NB4 (cell line): Measurements from ENCODE around the gene EXOSC7.

Experiments
- DNase-seq: peaks from one replicate; pipeline ENCODE4 v3.0.0; 2010; ENCODE audit warnings: low read depth
- H3K4me3 ChIP-seq: one replicate; pipeline ENCODE4 v1.5.1; 2011; ENCODE audit warnings: mild to moderate bottlenecking, low read depth, low read length, moderate library complexity
- CTCF ChIP-seq: IDR thresholded peaks from one replicate; pipeline ENCODE4 v1.5.1; 2012; ENCODE audit warnings: low read depth, low read length
- MYC ChIP-seq: IDR thresholded peaks from 2 replicates; pipeline ENCODE4 v1.6.1; 2011; ENCODE audit warnings: low read depth, low read length
- POLR2A ChIP-seq: IDR thresholded peaks from 2 replicates; pipeline ENCODE4 v1.6.1; 2011; ENCODE audit warnings: mild to moderate bottlenecking; ENCODE audit not compliant: insufficient read length; ENCODE audit errors: extremely low read depth
- TF ChIP-seq, protein P1 (sequence below): IDR thresholded peaks from 2 replicates; pipeline ENCODE4 v1.6.1; 2011; ENCODE audit warnings: low read depth, low read length

EXOSC7 gene

DNA sequence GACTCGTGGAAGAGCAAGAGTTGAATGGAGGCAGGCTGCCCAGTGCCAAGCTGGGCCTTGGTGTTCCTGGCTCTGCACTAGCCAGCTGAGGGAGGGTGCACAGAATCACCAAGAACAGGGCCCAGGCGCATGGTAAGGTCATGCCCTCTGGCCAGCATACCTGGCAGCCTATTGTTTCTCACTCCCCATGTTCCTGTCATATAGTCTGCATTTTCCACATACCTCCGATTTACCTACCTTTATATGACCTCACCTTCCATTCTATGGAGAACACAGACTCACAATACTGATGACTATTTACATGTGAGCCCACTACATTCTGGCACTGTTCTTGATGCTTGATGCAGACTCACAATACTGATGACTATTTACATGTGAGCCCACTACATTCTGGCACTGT, 55.5 kb downstream of the EXOSC7 start:
- TF ChIP-seq POLR2A: no peak
- TF ChIP-seq CTCF: no peak
- TF ChIP-seq, protein P1, sequence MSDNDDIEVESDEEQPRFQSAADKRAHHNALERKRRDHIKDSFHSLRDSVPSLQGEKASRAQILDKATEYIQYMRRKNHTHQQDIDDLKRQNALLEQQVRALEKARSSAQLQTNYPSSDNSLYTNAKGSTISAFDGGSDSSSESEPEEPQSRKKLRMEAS: no peak
- TF ChIP-seq MYC: no peak
- no peak overlapping the region for H3K4me3 ChIP-seq
- no peak for DNase-seq

- TF ChIP-seq, protein P1: no peak
- TF ChIP-seq POLR2A (no peak), CTCF (no peak), MYC (no peak)
- no peak for DNase-seq
- no peak overlapping the region for H3K4me3 ChIP-seq
Observed at GRCh38 chr3:45032113-45032512, 56.1 kb downstream of the EXOSC7 start.

- no peak overlapping the region for H3K4me3 ChIP-seq
- DNase-seq: no peak
- TF ChIP-seq MYC (no peak), POLR2A (no peak), CTCF (no peak)
- TF ChIP-seq, protein P1: no peak
Observed at GRCh38 chr3:45033791-45034190, 57.7 kb downstream of the EXOSC7 start.

DNA sequence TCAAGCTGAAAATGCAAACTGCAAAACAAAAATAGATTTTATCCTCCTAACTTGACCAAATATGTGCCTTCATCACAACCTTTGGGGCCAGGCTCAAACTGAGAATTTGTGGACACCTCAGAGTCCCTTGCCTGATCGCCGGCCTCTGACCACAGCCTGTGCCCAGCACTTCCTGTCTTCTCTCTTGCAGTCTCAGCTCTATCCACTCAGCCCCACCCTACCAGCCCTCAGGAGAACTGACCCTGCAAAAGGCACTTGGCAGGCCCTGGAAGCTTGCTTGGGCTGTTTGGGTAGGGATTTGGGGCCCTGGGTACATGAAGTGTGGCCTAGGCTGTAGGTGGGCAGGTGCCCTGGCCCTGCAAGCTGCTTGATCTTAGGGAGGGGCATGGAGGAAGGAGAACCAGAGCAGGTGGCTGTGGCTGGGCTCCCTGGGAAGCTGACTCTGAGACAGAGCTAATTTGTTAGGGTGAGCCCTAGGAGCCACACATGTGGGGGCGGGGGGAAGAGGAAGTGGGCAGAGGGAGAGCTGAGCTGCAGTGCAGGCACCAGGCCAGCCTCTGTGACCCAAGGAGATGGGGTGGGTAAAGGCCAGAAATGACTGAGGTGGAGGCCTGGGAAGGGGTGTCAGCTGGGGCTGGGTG, 58.7 kb downstream of the EXOSC7 start:
- H3K4me3 ChIP-seq: peak overlapping the region; percentile 14
- TF ChIP-seq MYC: peak; percentile 66
- TF ChIP-seq, protein P1: no peak; the same call in 1 of the 2 replicates
- peak; percentile 95 for DNase-seq

DNA sequence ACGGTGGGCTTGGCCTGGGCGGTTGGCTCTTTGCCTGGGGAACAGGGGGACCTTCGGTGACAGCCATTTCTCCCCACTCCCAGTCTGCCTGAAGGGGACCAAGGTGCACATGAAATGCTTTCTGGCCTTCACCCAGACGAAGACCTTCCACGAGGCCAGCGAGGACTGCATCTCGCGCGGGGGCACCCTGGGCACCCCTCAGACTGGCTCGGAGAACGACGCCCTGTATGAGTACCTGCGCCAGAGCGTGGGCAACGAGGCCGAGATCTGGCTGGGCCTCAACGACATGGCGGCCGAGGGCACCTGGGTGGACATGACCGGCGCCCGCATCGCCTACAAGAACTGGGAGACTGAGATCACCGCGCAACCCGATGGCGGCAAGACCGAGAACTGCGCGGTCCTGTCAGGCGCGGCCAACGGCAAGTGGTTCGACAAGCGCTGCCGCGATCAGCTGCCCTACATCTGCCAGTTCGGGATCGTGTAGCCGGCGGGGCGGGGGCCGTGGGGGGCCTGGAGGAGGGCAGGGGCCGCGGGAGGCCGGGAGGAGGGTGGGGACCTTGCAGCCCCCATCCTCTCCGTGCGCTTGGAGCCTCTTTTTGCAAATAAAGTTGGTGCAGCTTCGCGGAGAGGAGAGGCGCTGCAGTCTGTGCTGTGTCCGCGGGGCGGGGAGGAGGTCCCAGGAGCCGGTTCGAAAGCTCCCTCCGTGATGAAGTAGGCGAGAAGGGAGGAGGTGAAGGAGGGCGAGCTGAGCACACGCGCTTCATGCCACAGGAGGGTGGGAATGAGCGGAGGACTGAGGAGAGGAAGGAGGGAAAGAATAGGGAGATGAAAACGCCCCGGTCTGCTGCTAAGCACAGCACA, 59.6 kb downstream of the EXOSC7 start:
- H3K4me3 ChIP-seq: peak overlapping the region; percentile 10
- peak; percentile 43 for DNase-seq
- TF ChIP-seq, protein P1: no peak
- no peak for TF ChIP-seq CTCF
- TF ChIP-seq MYC: no peak
- no peak for TF ChIP-seq POLR2A
